BLaER1 treated with 17β-estradiol and CSF1 and Interleukin-3, amounts not matched to agents 10 nM and 100 nM (cell line): ENCODE results near the gene SP7.

Experiments
- H3K27ac ChIP-seq, 11 experiments: shearing (Covaris generic); formaldehyde crosslinking; 2 replicates each; pipeline ENCODE4 v1.8.1; 2022
- H3K27me3 ChIP-seq, 11 experiments: shearing (Covaris generic); formaldehyde crosslinking; 2 replicates each; pipeline ENCODE4 v1.8.1; 2022
- H3K36me3 ChIP-seq, 11 experiments: shearing (Covaris generic); formaldehyde crosslinking; 2 replicates each; pipeline ENCODE4 v1.8.1; 2022
- H3K4me1 ChIP-seq, 10 experiments: shearing (Covaris generic); formaldehyde crosslinking; 2 replicates each; pipeline ENCODE4 v1.8.1; 2022
- H3K4me2 ChIP-seq, 11 experiments: shearing (Covaris generic); formaldehyde crosslinking; 2 replicates each; pipeline ENCODE4 v1.8.1; 2022
- H3K4me3 ChIP-seq, 10 experiments: shearing (Covaris generic); formaldehyde crosslinking; 2 replicates each; pipeline ENCODE4 v1.8.1; 2022
- H3K9ac ChIP-seq, 11 experiments: shearing (Covaris generic); formaldehyde crosslinking; 2 replicates each; pipeline ENCODE4 v1.8.1; 2022
- H3K9me3 ChIP-seq, 11 experiments: shearing (Covaris generic); formaldehyde crosslinking; replicated peaks in 1 of 11; 2 replicates each; pipeline ENCODE4 v1.8.1; 2022
- H4K20me1 ChIP-seq, 11 experiments: shearing (Covaris generic); formaldehyde crosslinking; 2 replicates each; pipeline ENCODE4 v1.8.1; 2022
- Cebpa-rat ChIP-seq, 11 experiments: shearing (Covaris generic); IDR thresholded peaks; 2 replicates each; pipeline ENCODE4 v1.8.1; 2022

The SP7 gene

DNA sequence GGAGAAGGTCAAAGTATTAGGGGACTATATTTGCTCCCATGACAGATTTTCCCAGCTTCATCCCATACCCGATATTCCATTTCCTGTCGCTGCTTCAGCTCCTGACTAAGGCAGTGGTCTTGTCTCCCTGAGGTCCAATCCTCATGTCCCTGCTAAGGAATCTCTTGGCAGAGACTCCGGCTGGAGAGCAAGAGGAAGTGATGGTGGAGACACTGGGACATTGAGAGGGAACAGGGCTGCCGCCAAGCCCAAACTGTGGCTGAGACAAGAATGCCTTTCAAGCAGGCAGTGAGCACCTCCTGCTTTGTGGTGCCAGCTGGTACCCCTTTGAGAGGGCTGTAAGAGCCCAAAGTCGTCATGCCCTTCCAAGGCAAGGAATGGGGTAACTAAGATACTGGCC lies 5.5 kb downstream of the SP7 start:
- Histone ChIP-seq H4K20me1 (peaks cover 0 to 1% (median 0%) of the 10 kb centered on the region in 11 experiments; a peak in 1 of 22 replicates), H3K4me1 (peaks cover 20 to 44% (median 33%) of the 10 kb centered on the region in 10 experiments), H3K27me3 (peaks cover 27 to 50% (median 44%) of the 10 kb centered on the region in 11 experiments), H3K9ac (no peak overlapping the region), H3K27ac (no peak overlapping the region), H3K36me3 (no peaks in the 10 kb centered on the region), H3K9me3 (no peaks in the 10 kb centered on the region), H3K4me2 (no peak overlapping the region), H3K4me3 (no peak overlapping the region)
- no peak for TF ChIP-seq Cebpa-rat (IDR thresholded peaks at IDR 0.05)

DNA sequence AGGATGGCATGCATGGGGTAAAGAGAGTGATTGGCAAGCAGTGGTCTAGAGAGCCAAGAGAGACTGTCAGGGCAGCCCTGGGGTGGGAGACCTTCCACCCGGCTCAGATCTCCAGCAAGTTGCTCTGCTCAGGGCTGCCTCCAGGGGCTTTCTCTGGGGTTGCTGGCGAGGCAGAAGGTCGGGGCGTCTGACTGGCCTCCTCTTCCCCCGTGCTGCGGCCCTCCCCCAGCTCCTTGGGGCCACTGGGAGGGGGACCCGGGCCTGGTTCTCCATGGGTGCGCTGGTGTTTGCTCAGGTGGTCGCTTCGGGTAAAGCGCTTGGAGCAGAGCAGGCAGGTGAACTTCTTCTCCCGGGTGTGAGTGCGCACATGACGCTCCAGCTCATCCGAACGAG lies 8.1 kb downstream of the SP7 start:
- Histone ChIP-seq H3K4me3 (no peak overlapping the region), H3K4me1 (peaks cover 24 to 34% (median 29%) of the 10 kb centered on the region in 10 experiments), H3K36me3 (no peaks in the 10 kb centered on the region), H3K27ac (no peak overlapping the region), H3K9ac (no peak overlapping the region), H3K4me2 (no peak overlapping the region), H3K27me3 (peaks cover 24 to 40% (median 32%) of the 10 kb centered on the region in 11 experiments), H4K20me1 (no peaks in the 10 kb centered on the region), H3K9me3 (no peaks in the 10 kb centered on the region)
- TF ChIP-seq Cebpa-rat (IDR thresholded peaks at IDR 0.05), result no peak

DNA sequence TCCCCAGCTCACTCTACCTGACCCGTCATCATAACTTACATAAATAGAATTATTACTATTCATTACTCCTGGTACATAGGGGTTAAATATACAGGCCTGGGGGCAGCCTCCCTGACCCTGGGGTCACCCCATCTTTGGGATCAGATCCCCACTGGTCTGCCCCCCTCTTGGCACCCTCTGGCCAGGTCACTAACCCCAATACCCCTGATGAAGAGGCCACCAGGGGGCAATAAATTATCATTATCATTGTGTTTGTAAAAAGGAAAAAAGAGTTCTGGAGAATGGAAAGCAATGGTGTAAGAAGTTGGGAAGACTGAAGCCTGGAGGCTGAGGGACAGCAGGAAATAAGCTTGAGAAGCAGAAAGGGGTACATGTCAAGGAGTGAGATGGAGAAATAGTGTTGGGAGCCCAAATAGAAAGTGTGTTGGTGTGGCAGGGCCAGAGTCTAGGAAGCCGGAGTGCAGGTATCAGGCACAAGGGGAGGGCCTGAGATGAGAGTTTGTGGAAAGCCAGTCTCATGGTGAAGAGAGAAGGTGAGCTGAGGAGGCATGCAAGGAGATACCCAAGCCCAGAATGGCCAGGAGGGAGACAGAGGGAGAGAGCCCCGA lies 8.6 kb downstream of the SP7 start:
- H3K27ac ChIP-seq, result no peak overlapping the region
- no peak for TF ChIP-seq Cebpa-rat (IDR thresholded peaks at IDR 0.05)
- peaks cover 19 to 30% (median 24%) of the 10 kb centered on the region in 10 experiments for H3K4me1 ChIP-seq
- peaks cover 19 to 35% (median 27%) of the 10 kb centered on the region in 11 experiments for H3K27me3 ChIP-seq
- no peaks in the 10 kb centered on the region for H4K20me1 ChIP-seq
- H3K9ac ChIP-seq, result no peak overlapping the region
- H3K4me3 ChIP-seq, result no peak overlapping the region
- no peaks in the 10 kb centered on the region for H3K9me3 ChIP-seq
- H3K36me3 ChIP-seq, result no peaks in the 10 kb centered on the region
- no peak overlapping the region for H3K4me2 ChIP-seq

DNA sequence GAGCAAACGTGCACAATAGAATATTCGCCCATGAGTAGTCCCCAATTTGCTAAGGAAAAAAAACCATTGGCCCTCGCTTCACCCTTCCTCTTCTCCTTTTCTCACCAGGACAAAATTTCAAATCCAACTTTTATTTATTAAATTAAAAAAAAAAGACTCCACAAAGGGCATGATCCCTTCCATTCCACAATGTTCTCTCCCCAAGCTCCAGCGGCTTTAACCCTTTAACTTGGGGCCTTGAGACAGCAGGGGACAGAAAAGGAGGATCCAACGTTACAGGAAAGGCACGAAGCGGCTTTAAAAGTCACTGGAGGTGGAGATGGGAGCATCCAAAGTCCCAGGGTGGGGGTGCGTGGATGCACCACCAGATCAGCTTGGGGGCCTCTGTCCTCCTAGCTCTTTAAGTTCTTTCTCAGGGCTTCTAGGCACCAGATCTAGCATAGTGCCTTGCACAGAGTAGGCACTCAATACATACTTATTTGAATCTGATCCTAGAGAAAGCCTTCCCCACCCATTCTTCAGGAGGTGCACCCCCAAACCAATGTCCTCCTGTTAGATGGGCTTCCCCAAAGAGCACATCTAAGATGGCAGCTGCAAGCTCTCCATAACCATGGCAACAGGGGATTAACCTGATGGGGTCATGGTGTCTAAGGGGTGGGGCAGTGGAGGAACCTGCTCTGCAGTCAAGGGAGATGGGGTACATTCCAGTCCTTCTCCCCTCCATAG lies 9.5 kb downstream of the SP7 start:
- Histone ChIP-seq H3K27ac (no peak overlapping the region), H3K27me3 (peaks cover 16 to 26% (median 19%) of the 10 kb centered on the region in 11 experiments), H3K4me2 (peak overlapping the region; percentile 81 to 99 (median 93); a peak in 19 of 22 replicates), H3K4me1 (peaks cover 24 to 35% (median 28%) of the 10 kb centered on the region in 10 experiments), H3K9ac (peak overlapping the region in 2 of 11 experiments; percentile 77 to 87; a peak in 1 of 22 replicates), H3K4me3 (peak overlapping the region in 6 of 10 experiments; percentile 64 to 76 (median 72); a peak in 6 of 20 replicates), H3K9me3 (no peaks in the 10 kb centered on the region), H4K20me1 (no peaks in the 10 kb centered on the region), H3K36me3 (no peaks in the 10 kb centered on the region)
- no peak for TF ChIP-seq Cebpa-rat (IDR thresholded peaks at IDR 0.05)

DNA sequence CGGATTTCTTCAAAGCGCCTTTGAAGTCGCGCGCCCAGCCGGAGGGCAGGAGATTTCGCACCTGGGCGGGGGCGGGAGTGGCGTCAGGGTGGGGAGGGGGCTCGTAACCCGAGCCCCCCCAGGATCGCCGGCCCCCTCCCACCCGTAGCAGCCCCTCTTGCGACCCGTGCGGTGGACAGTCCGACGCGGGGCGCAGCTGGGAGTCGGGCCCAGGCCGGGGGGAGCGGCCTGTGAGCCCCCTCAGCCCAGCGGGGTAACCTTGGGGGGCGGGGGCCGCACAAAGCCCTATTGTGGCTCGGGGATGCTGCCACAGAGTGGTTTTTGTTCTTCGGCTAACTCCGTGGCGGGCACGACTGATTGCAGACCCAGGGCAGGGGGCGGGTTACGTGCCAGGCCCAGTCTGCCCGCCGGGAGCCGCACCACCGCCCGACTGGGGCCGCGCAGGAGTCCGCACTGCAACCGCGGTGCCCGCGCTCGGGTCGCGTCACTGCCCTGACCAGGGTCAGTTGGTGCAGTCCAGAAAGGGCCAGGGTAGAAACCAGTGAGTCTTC lies 10.6 kb downstream of the SP7 start:
- Histone ChIP-seq H3K9me3 (no peaks in the 10 kb centered on the region), H3K4me1 (peaks cover 28 to 40% (median 32%) of the 10 kb centered on the region in 10 experiments), H3K27me3 (peaks cover 16 to 26% (median 18%) of the 10 kb centered on the region in 11 experiments), H3K4me3 (peak overlapping the region; percentile 53 to 76 (median 66)), H3K27ac (peak overlapping the region; percentile 50 to 85 (median 78); a peak in 21 of 22 replicates), H3K36me3 (no peaks in the 10 kb centered on the region), H3K9ac (peak overlapping the region; percentile 76 to 87 (median 84)), H4K20me1 (no peaks in the 10 kb centered on the region), H3K4me2 (peak overlapping the region; percentile 81 to 99 (median 93))
- TF ChIP-seq Cebpa-rat (IDR thresholded peaks at IDR 0.05), result no peak

DNA sequence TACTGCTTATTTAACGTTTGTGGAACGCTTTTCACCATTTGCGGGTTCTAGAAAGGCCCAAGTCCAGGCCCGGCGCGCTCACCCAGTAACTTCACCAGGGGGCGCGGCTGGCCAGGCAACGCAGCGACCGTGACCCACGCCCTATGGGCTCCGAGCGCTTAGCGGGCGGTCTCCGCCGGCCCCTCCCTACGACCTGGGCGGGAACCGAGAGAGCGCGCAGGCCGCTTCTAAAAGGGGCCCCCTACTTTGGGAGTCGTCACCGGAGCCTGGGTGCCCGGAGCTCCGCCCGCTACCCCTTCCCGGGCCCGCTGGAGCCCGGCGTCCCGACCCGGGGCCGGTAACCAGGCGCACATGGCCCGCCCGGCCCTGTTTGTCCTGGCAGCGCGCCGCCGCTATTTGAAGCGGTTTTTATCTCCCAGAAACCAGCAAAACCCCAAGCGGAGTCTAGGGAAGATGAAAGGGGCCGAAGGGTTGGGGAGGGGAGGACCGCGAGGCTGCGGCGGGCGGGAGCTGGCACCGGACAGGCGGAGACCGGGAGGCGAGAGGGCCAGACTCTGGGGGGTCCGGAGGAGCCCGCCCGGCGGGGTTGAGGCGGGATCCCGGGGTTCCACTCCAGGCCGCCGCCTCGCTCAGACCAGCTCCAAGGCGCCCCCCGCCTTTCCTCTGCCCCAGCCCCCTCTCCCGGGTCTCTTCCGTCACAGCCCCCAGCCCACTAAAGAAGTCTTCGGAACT lies 11.2 kb downstream of the SP7 start:
- peaks cover 0 to 3% (median 0%) of the 10 kb centered on the region in 11 experiments; a peak in 4 of 22 replicates for H3K36me3 ChIP-seq
- H3K9ac ChIP-seq, result peak overlapping the region; percentile 76 to 87 (median 84)
- H3K27me3 ChIP-seq, result peaks cover 16 to 26% (median 18%) of the 10 kb centered on the region in 11 experiments
- peaks cover 34 to 46% (median 39%) of the 10 kb centered on the region in 10 experiments for H3K4me1 ChIP-seq
- peak overlapping the region; percentile 81 to 99 (median 93) for H3K4me2 ChIP-seq
- H4K20me1 ChIP-seq, result no peaks in the 10 kb centered on the region
- no peak for TF ChIP-seq Cebpa-rat (IDR thresholded peaks at IDR 0.05)
- no peaks in the 10 kb centered on the region for H3K9me3 ChIP-seq
- peak overlapping the region; percentile 50 to 85 (median 78); a peak in 21 of 22 replicates for H3K27ac ChIP-seq
- H3K4me3 ChIP-seq, result peak overlapping the region; percentile 53 to 76 (median 66)

DNA sequence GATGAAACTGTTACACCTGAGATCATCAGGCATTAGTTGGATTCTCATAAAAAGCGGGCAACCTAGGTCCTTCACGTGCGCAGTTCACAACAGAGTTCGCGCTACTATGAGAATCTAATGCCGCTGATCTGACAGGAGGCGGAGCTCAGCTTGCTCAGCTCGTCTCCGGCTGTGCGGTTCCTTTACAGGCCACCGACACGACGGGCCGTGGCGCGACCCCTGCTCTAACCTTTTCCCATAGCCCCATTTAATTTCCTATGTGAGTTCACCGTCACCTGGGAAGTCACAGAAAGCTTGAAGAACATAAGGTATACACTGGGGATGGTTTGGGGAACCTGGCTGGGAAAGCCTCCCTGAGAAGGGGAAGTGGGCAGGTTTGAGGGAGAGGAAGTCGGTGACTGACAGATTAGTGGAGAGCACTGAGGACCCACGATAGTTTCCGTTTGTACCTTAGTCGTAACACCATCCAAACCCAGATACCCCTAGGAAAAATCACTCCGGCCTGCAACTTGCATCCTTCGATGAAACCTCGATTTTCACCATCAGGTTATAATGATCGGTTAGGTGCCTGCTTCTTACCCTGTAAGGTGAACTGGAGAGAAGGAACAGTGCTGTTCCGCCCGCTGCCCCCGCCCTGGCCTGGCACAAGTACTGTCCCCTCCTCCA lies 11.9 kb downstream of the SP7 start:
- Histone ChIP-seq H3K9ac (peak overlapping the region; percentile 76 to 87 (median 84); a peak in 21 of 22 replicates), H3K36me3 (peaks cover under 1 to 9% (median 5%) of the 10 kb centered on the region in 11 experiments; a peak in 18 of 22 replicates), H4K20me1 (no peaks in the 10 kb centered on the region), H3K27me3 (peaks cover 16 to 26% (median 18%) of the 10 kb centered on the region in 11 experiments), H3K27ac (peak overlapping the region in 10 of 11 experiments; percentile 67 to 85 (median 80); a peak in 19 of 22 replicates), H3K9me3 (no peaks in the 10 kb centered on the region), H3K4me3 (peak overlapping the region; percentile 53 to 76 (median 66)), H3K4me2 (peak overlapping the region; percentile 81 to 99 (median 93)), H3K4me1 (peaks cover 38 to 46% (median 41%) of the 10 kb centered on the region in 10 experiments)
- no peak for TF ChIP-seq Cebpa-rat (IDR thresholded peaks at IDR 0.05)
